ENCODE results near the gene STX7.

Gene STX7

GRCh38 chr6:132466952-132467351 lies 46.0 kb downstream of the STX7 start:
- no peak for DNase-seq

- no peak for DNase-seq
These were observed 47.1 kb downstream of the STX7 start for GRCh38 chr6:132465530-132466485.

GRCh38 chr6:132464538-132465256 lies 48.2 kb downstream of the STX7 start:
- DNase-seq: no peak

- no peak for DNase-seq
These were observed 51.0 kb downstream of the STX7 start for GRCh38 chr6:132461958-132462357.

GRCh38 chr6:132459605-132459952 lies 53.3 kb downstream of the STX7 start:
- DNase-seq: no peak

- no peak for DNase-seq
These were observed 53.9 kb downstream of the STX7 start for GRCh38 chr6:132458887-132459604.

GRCh38 chr6:132456700-132457143 lies 56.2 kb downstream of the STX7 start:
- no peak for DNase-seq

- no peak for DNase-seq
These were observed 66.1 kb downstream of the STX7 start for GRCh38 chr6:132446855-132447241.

- DNase-seq: no peak
These were observed 66.6 kb downstream of the STX7 start for GRCh38 chr6:132446141-132446854.

- DNase-seq: no peak
These were observed 67.5 kb downstream of the STX7 start for GRCh38 chr6:132445201-132445951.

GRCh38 chr6:132443206-132443605 lies 69.7 kb downstream of the STX7 start:
- DNase-seq: no peak

- DNase-seq: no peak
These were observed 82.8 kb downstream of the STX7 start for GRCh38 chr6:132430110-132430509.

- DNase-seq: no peak
These were observed 87.7 kb downstream of the STX7 start for GRCh38 chr6:132425176-132425575.

GRCh38 chr6:132423839-132424238 lies 89.1 kb downstream of the STX7 start:
- no peak for DNase-seq

- no peak for DNase-seq
These were observed 94.5 kb downstream of the STX7 start for GRCh38 chr6:132418235-132418965.

- no peak for DNase-seq
These were observed 98.2 kb downstream of the STX7 start for GRCh38 chr6:132414761-132415160.

GRCh38 chr6:132414322-132414721 lies 98.6 kb downstream of the STX7 start:
- no peak for DNase-seq

- DNase-seq: no peak
These were observed 99.5 kb downstream of the STX7 start for GRCh38 chr6:132413499-132413802.

- DNase-seq: no peak
These were observed 100.0 kb downstream of the STX7 start for GRCh38 chr6:132412656-132413498.

GRCh38 chr6:132411296-132411695 lies 101.6 kb downstream of the STX7 start:
- no peak for DNase-seq

Measured in CD4-positive, alpha-beta T cell treated with Interferon alpha-2 for 1 hour (primary cell).